Fibroblast of lung (primary cell): ENCODE results near the gene AGPAT1. TPM values are rescaled to one million over a fixed set of nuclear protein-coding genes. Genes with fewer than 3 reads are reported as not detected.

ENCODE experiments used
- DNase-seq, 2 donors: peaks; one replicate each; pipeline versions ENCODE4 v3.0.0 to v3.0.0-alpha.2; 2010; ENCODE audit warnings: low read depth in 2 of 2
- H2AFZ ChIP-seq: 2 replicates; pipeline ENCODE4 v1.5.1; 2012; ENCODE audit warnings: low read length, control low read depth, inconsistent platforms
- H3K27ac ChIP-seq: 2 replicates; pipeline ENCODE4 v1.5.1; 2011; ENCODE audit warnings: low read length, control low read depth; ENCODE audit not compliant: insufficient read depth
- H3K27me3 ChIP-seq: 2 replicates; pipeline ENCODE4 v1.5.1; 2011; ENCODE audit warnings: mild to moderate bottlenecking, low read length; ENCODE audit not compliant: control insufficient read depth, insufficient read depth
- H3K36me3 ChIP-seq: 2 replicates; pipeline ENCODE4 v1.5.1; 2011; ENCODE audit warnings: low read length; ENCODE audit not compliant: control insufficient read depth, insufficient read depth
- H3K4me1 ChIP-seq: 2 replicates; pipeline ENCODE4 v1.5.1; 2011; ENCODE audit warnings: low read length; ENCODE audit not compliant: control insufficient read depth, insufficient read depth; ENCODE audit errors: extremely low read depth
- H3K4me2 ChIP-seq: 2 replicates; pipeline ENCODE4 v1.5.1; 2011; ENCODE audit warnings: low read length, control low read depth; ENCODE audit not compliant: insufficient read depth; ENCODE audit errors: extremely low read depth
- H3K4me3 ChIP-seq, 4 experiments: fragments of 200-600 bp in 1 of 4; sonication (generic) in 1 of 4; replicated peaks in 1 of 4; 2 replicates each; pipeline ENCODE4 v1.5.1; 2011 to 2016; ENCODE audit warnings: low read length in 4 of 4, low read depth in 3 of 4, mild to moderate bottlenecking in 3 of 4, control low read depth in 2 of 4, inconsistent platforms in 1 of 4, mixed read lengths in 1 of 4; ENCODE audit not compliant: insufficient read depth in 1 of 4; ENCODE audit errors: control extremely low read depth in 1 of 4
- H3K79me2 ChIP-seq: 2 replicates; pipeline ENCODE4 v1.5.1; 2012; ENCODE audit warnings: mild to moderate bottlenecking, low read length, inconsistent platforms; ENCODE audit not compliant: control insufficient read depth, insufficient read depth
- H3K9ac ChIP-seq: 2 replicates; pipeline ENCODE4 v1.5.1; 2011; ENCODE audit warnings: mild to moderate bottlenecking, low read length, control low read depth; ENCODE audit not compliant: insufficient read depth
- H3K9me3 ChIP-seq: 2 replicates; pipeline ENCODE4 v1.5.1; 2012; ENCODE audit warnings: low read depth, low read length; ENCODE audit not compliant: control insufficient read depth, insufficient read depth
- H4K20me1 ChIP-seq: 2 replicates; pipeline ENCODE4 v1.5.1; 2011; ENCODE audit warnings: low read length; ENCODE audit not compliant: control insufficient read depth, insufficient read depth; ENCODE audit errors: extremely low read depth
- CTCF ChIP-seq, 2 donors: IDR thresholded peaks in 1 of 2; conservative IDR thresholded peaks in 1 of 2; 1 replicate in 1 of 2; 2 replicates in 1 of 2; pipeline ENCODE4 v1.5.1; 2011 to 2012; ENCODE audit warnings: low read length in 2 of 2, control low read depth in 1 of 2, inconsistent platforms in 1 of 2, low read depth in 1 of 2, mild to moderate bottlenecking in 1 of 2
- EZH2 ChIP-seq: IDR thresholded peaks from 2 replicates; pipeline ENCODE4 v1.5.1; 2012; ENCODE audit warnings: low read length, control low read depth, mild to moderate bottlenecking; ENCODE audit errors: missing control alignments
- polyA plus RNA-seq, 2 donors: library from polyadenylated mRNA; depleted of rRNA in 1 of 2; stranded (reverse) in 1 of 2; unstranded in 1 of 2; fragments of >200 nt; gene quantifications; 2 replicates each; pipeline ENCODE4 v1.2.1, GENCODE V29; 2011 to 2012; ENCODE audit warnings: missing spikeins in 1 of 2
- total RNA-seq: library from RNA; depleted of rRNA; stranded (reverse); fragments of >200 nt; gene quantifications from 2 replicates; pipeline ENCODE4 v1.2.1, GENCODE V29; 2014

The AGPAT1 gene
- total and polyA plus RNA-seq, 2 donors (not counting 1 experiment from before 2014, with no cell fraction given), result 22.1 to 79.0 TPM

- Histone ChIP-seq H3K27ac (peak within 1 kb of the TSS; percentile 74), H3K4me1 (peaks cover 11% of the 10 kb centered on the region), H3K4me2 (peak within 1 kb of the TSS; percentile 93), H3K9me3 (no peaks in the 10 kb centered on the region), H3K27me3 (no peaks in the 10 kb centered on the region), H3K79me2 (peaks cover 20% of the 10 kb centered on the region), H4K20me1 (no peaks in the 10 kb centered on the region), H2AFZ (peak within 1 kb of the TSS; percentile 31), H3K36me3 (peaks cover 5% of the 10 kb centered on the region), H3K9ac (peak within 1 kb of the TSS; percentile 69), H3K4me3 (peak within 1 kb of the TSS; percentile 53 to 83 (median 72))
- TF ChIP-seq EZH2, result no peak
- peak; percentile 91 to 92 for DNase-seq
Measured at GRCh38 chr6:32190054-32190851, 14.4 kb upstream of the AGPAT1 start, which contains the start of gene PBX2. Gene PBX2 (minus strand): TSS chr6:32190202. CDS start chr6:32189915, 287 bp downstream.

GRCh38 chr6:32189742-32190053, 13.8 kb upstream of the AGPAT1 start:
- peaks cover 11% of the 10 kb centered on the region for H3K4me1 ChIP-seq
- peak overlapping the region; percentile 69 for H3K9ac ChIP-seq
- no peaks in the 10 kb centered on the region for H3K27me3 ChIP-seq
- DNase-seq, result no peak
- no peak overlapping the region for H2AFZ ChIP-seq
- peaks cover 5% of the 10 kb centered on the region for H3K36me3 ChIP-seq
- no peaks in the 10 kb centered on the region for H3K9me3 ChIP-seq
- H3K4me3 ChIP-seq, result peak overlapping the region; percentile 34 to 83 (median 72)
- no peak for TF ChIP-seq EZH2
- TF ChIP-seq CTCF (conservative IDR thresholded peaks at IDR 0.05 in 1 of 2, IDR thresholded peaks at IDR 0.05 in 1 of 2; ENCODE audit: low read depth in 1 of 2, low read length in 2 of 2), result no peak
- H3K27ac ChIP-seq, result peak overlapping the region; percentile 69
- H3K79me2 ChIP-seq, result peaks cover 20% of the 10 kb centered on the region
- no peaks in the 10 kb centered on the region for H4K20me1 ChIP-seq
- peak overlapping the region; percentile 93 for H3K4me2 ChIP-seq

- Histone ChIP-seq H3K9me3 (no peaks in the 10 kb centered on the region), H3K79me2 (peaks cover 20% of the 10 kb centered on the region), H3K27ac (peak overlapping the region; percentile 69), H3K4me3 (peak overlapping the region; percentile 34 to 83 (median 72)), H3K27me3 (no peaks in the 10 kb centered on the region), H3K9ac (peak overlapping the region; percentile 69), H3K36me3 (peaks cover 5% of the 10 kb centered on the region), H3K4me1 (peaks cover 11% of the 10 kb centered on the region), H3K4me2 (peak overlapping the region; percentile 93), H2AFZ (no peak overlapping the region), H4K20me1 (no peaks in the 10 kb centered on the region)
- DNase-seq, result no peak
- TF ChIP-seq CTCF (conservative IDR thresholded peaks at IDR 0.05 in 1 of 2, IDR thresholded peaks at IDR 0.05 in 1 of 2; ENCODE audit: low read depth in 1 of 2, low read length in 2 of 2) (no peak), EZH2 (no peak)
Measured at GRCh38 chr6:32189069-32189741, 13.3 kb upstream of the AGPAT1 start.
